Purkinje cell (primary cell): ENCODE data around the gene SEBOX. TPM values are rescaled to one million over a fixed set of nuclear protein-coding genes. Genes with fewer than 3 reads are reported as not detected.

Source experiments
- polyA plus RNA-seq: library from polyadenylated mRNA; unstranded; fragments of >200 nt; fragmentation: Nextera tagmentation; gene quantifications from 2 replicates; pipeline ENCODE4 v1.2.1, GENCODE V29; 2014

SEBOX gene, protein sequence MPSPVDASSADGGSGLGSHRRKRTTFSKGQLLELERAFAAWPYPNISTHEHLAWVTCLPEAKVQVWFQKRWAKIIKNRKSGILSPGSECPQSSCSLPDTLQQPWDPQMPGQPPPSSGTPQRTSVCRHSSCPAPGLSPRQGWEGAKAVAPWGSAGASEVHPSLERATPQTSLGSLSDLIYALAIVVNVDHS
- not detected in 2 replicates for polyA plus RNA-seq

DNA sequence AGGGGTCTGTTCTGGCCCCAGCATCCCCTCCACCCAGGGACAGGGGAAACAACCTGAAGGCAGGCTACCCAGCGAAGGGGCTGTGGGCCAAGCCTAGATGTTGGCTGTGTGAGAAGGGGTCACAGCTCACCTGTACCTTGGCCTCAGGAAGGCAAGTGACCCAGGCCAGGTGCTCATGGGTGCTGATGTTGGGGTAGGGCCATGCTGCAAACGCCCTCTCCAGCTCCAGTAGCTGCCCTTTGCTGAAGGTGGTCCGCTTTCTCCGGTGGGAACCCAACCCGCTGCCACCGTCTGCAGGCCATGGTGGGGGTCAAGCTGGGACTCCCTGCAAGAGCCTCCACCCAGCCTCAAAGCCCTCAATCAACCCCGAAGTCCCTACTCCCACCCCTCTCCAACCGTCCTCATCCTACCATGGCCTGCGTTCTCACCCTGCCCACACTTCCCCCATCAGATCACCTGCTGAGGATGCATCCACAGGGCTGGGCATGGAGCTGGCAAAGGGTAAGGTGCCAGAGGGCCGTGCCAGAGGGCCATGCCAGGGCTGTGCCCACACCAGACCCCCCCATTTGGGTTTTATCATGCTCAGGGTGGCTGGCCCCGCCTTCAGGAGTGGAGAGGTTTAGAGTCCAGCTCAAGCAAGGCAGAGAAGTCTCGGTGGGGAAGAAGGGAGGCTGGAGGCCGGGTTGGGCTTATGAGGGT is at the start of gene SEBOX:
SEBOX (minus strand) TSS at position 535 of the 699 bp plus-strand sequence; CDS start at position 487, 48 bp downstream.

DNA sequence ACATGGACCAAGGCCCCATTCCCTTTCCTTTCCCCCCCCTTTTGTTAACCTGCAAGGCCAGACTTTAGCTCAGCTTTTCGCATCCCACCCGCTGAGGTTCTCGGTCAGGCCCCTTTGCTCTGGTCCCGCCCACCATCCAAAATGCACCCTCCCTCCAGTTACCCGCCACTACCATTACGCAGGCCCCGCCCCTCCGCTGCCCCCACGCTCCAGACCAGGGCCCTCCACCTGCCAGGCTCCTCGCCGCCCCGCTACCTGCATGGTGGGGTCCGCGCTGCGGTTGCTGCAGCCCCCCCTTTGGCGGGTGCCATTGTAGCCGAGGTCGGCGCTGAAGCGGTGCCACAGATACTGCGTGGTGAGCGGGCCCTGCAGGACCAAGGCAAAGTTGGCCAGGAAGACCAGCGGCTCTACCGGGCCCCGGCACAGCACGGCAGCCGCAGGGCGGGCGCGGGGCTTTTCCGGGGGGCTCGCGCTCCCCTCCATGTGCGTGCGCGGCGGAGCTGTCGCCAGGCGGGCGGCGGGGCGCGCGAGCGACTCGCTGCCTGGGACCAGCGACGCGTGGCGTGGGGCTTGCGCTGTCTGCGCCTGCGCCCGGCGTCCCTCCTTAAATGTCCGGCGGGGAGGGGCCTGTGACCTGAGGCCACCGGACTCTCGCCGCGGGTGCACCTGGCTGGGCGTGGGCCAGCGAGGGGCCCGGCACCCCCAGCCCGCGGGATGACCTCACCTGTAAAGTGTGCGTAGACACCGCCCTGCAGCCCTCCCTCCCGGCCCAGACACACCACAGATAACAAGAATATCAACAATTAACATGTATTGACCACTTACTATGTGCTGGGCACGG is 40.9 kb upstream of the SEBOX start, which contains the start of gene SLC46A1:
SLC46A1 (minus strand) TSS at position 581 of the 841 bp plus-strand sequence; CDS start at position 483, 98 bp downstream.

GRCh38 chr17:28371245-28372202 is 6.5 kb upstream of the SEBOX start, which contains the start of gene SARM1:
TSS of gene SARM1 (plus strand) at chr17:28371694. CDS start at chr17:28372033, 339 bp downstream.

DNA sequence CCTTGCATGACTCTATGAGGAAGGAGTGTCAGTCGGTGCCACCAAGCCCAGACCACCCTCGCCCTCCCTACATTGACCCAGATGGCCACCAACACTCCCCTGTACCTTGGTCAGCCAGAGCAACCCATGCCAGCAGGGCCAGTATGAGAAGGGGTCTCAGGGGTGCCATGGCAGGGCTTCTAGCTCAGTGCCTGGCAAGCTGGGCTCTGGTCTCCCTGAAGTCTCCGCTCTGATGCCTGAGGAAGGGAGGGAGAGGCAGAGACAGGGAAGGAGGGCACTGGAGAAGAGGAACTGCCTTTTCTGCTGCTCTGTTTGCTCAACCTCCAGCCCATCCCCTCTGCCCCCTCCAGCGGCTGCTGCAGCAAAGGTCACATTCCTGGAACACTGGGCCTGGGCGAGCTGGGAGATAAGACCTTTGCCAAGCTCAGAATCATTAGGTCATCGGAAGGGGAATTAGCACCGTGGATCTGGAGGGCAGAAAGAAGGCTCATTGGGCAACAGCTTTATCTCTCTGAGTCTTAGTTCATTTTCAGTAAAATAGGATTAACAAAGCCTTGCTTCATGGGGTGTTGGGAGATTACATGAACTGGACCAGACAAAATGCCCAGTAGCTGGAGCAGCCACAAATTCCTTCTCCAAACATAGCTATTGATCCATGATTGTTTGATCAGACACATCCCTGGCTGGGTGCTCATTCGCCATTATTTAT is 5.2 kb upstream of the SEBOX start, which contains the start of gene VTN:
VTN (minus strand) TSS at position 273 of the 709 bp plus-strand sequence; CDS start at position 169, 104 bp downstream.

GRCh38 chr17:28357061-28357900 is 7.7 kb downstream of the SEBOX start, which contains the start of gene POLDIP2:
TSS of gene POLDIP2 (minus strand) at chr17:28357527. CDS start at chr17:28357448, 79 bp downstream.

DNA sequence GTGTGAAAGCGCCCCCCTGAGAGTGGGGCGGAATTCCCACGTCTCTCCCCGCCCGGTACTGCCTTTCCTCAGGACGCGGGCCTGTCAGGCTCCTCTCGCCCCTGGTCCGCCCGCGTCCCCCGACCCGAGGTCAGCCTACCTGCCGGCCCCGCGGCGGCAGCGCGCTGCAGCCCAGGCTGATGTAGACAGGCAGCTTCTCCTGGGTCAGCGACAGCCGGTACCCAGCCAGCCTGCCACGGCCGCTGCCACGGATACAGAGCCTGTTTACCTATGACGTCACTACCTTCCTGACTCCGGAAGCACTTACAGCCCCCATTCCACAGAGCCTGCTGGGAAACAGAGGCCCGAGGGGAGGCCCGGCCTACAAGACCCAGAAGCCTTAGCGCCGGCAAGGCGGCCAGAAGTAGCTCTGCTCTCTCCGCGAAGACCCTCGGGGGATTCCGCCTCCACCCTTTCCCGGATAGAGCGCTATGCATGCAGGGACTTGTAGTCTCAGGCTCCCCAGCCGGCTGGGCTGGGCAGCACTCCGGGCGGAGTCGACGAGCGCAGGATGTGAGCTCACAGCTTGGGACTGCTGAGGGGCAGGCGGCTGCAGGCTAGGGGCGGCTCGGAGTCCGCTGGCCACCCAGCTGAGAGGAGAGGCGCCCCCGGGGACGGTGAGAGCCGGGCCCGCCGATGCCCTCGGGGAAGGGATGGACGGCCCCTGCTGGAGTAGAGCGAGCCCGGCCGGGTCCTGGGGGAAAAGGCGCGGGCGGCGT is 29.6 kb downstream of the SEBOX start, which contains the start of the genes IFT20 and TNFAIP1:
IFT20 (minus strand) TSS at position 272 of the 758 bp plus-strand sequence. CDS start 3,487 bp downstream, outside the sequence.
TNFAIP1 (plus strand) TSS at position 561 of the 758 bp plus-strand sequence. CDS start 3,761 bp downstream, outside the sequence.

DNA sequence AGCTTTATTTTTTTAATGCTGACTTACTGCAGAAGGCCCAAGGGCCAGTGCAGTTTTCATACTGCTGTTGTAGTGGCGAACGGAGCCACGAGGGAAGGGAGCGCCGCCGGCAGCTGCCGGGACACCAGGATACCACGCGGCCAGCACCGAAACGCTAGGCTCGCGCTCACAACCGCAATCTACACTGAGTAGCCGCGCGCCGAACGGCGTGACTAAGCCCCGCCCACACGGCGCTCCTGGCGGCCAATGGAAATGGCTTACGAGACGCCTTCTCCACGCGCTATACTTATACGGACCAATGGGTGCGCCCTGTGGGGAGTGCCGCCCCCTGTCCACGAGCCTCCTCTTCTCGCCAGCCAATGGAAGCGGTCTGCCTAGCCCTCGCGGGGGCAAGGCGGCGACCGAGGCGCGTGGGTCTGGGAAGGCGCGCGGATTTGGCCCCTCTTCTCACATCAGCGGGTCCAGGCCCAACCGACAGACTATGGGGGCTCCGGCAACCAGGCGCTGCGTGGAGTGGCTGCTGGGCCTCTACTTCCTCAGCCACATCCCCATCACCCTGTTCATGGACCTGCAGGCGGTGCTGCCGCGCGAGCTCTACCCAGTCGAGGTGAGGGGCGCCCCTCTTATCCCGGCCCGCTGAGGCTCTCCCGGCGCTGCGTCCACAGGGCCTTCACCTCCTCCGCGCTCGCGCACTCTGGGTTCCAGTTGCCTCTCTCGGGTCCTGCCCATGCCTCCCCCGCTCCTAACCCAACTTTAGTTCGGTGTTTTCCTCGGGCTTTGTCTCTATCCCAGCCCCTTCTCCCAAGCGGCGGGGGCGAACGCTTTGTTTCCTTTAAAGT is 46.0 kb downstream of the SEBOX start, which contains the start of gene TMEM97:
TMEM97 (plus strand) TSS at position 442 of the 839 bp plus-strand sequence; CDS start at position 482, 40 bp downstream.

Other genes with a start within 250 kb of the SEBOX start
- 27.8 and 29.2 TPM in 2 replicates for gene TMEM97, start 46.0 kb downstream of the SEBOX start, polyA plus RNA-seq
- gene IFT20, start 29.7 kb downstream of the SEBOX start, polyA plus RNA-seq: 58.0 and 84.5 TPM in 2 replicates
- 9.6 and 14.1 TPM in 2 replicates for gene TNFAIP1, start 29.4 kb downstream of the SEBOX start, polyA plus RNA-seq
- gene POLDIP2, start 7.7 kb downstream of the SEBOX start, polyA plus RNA-seq: 15.2 and 17.8 TPM in 2 replicates
- gene VTN, start 5.1 kb upstream of the SEBOX start, polyA plus RNA-seq: not detected in 2 replicates
- 0.22 and 3.2 TPM in 2 replicates for gene SARM1, start 6.5 kb upstream of the SEBOX start, polyA plus RNA-seq
- gene SLC46A1, start 41.0 kb upstream of the SEBOX start, polyA plus RNA-seq: 6.7 and 17.2 TPM in 2 replicates
- not detected in 2 replicates for gene SLC13A2, start 108.4 kb upstream of the SEBOX start, polyA plus RNA-seq
- not detected in 2 replicates for gene FOXN1, start 141.1 kb upstream of the SEBOX start, polyA plus RNA-seq
- 12.3 and 30.0 TPM in 2 replicates for gene UNC119, start 187.4 kb upstream of the SEBOX start, polyA plus RNA-seq
- 60.9 and 88.9 TPM in 2 replicates for gene PIGS, start 206.3 kb upstream of the SEBOX start, polyA plus RNA-seq
- 19,909 and 22,599 TPM in 2 replicates for gene ALDOC, start 211.7 kb upstream of the SEBOX start, polyA plus RNA-seq
- gene SPAG5, start 233.8 kb upstream of the SEBOX start, polyA plus RNA-seq: 202 and 262 TPM in 2 replicates
- gene RSKR, start 249.0 kb upstream of the SEBOX start, polyA plus RNA-seq: 9.8 and 10.9 TPM in 2 replicates